H1 (cell line): Measurements from ENCODE around the gene PSG1. TPM values are rescaled to one million over a fixed set of nuclear protein-coding genes. Genes with fewer than 3 reads are reported as not detected.
"Not testable (repeated sequence)": the region's sequence is repeated elsewhere in the genome, so short reads cannot be mapped to it uniquely, and the experiment has no call there.

Experiments used
- CTCF ChIA-PET: fragments of 300-600 bp; sonication (Branson Sonifier 250); formaldehyde crosslinking; loops from one replicate; lab custom pipeline; 2021; ENCODE audit not compliant: partially characterized antibody; lab: Charles Lee
- POLR2A ChIA-PET: fragments of 300-600 bp; sonication (Branson Sonifier 250); formaldehyde crosslinking; loops from one replicate; lab custom pipeline; 2021; ENCODE audit warnings: inconsistent platforms; ENCODE audit not compliant: partially characterized antibody; lab: Charles Lee
- DNase-seq, 2 experiments: peaks; one replicate each; pipeline versions ENCODE4 v3.0.0 to v3.0.0-alpha.2; 2010 to 2022; ENCODE audit warnings: low spot score in 2 of 2, low read depth in 1 of 2, mixed read lengths in 1 of 2
- FAIRE-seq: peaks from 2 replicates; lab custom pipeline; 2011; peaks lifted over from hg19 to GRCh38; lab: Jason Lieb, UNC
- H2AFZ ChIP-seq: 2 replicates; pipeline ENCODE4 v1.8.1; 2012; ENCODE audit warnings: low read length, inconsistent platforms
- H2AK5ac ChIP-seq: 2 replicates; pipeline ENCODE4 v1.6.1; 2013; ENCODE audit warnings: low read depth, low read length
- H2BK120ac ChIP-seq: replicated peaks from 2 replicates; pipeline ENCODE3; 2013; ENCODE audit warnings: low read depth, low read length, inconsistent platforms
- H2BK12ac ChIP-seq: 2 replicates; pipeline ENCODE4 v1.6.1; 2013; ENCODE audit warnings: low read depth, low read length
- H2BK15ac ChIP-seq: 2 replicates; pipeline ENCODE4 v1.6.1; 2013; ENCODE audit warnings: low read length
- H2BK20ac ChIP-seq: 2 replicates; pipeline ENCODE4 v1.6.1; 2013; ENCODE audit warnings: low read length
- H2BK5ac ChIP-seq: 2 replicates; pipeline ENCODE4 v1.6.1; 2013; ENCODE audit warnings: low read depth, low read length
- H3K14ac ChIP-seq: 2 replicates; pipeline ENCODE4 v1.6.1; 2013; ENCODE audit warnings: inconsistent platforms; ENCODE audit not compliant: insufficient read length
- H3K18ac ChIP-seq: 2 replicates; pipeline ENCODE4 v1.6.1; 2013; ENCODE audit warnings: low read length; ENCODE audit errors: extremely low read depth
- H3K23ac ChIP-seq: 2 replicates; pipeline ENCODE4 v1.6.1; 2013; ENCODE audit warnings: inconsistent platforms; ENCODE audit not compliant: insufficient read length
- H3K23me2 ChIP-seq: 2 replicates; pipeline ENCODE4 v1.6.1; 2013; ENCODE audit warnings: low read depth, low read length
- H3K27ac ChIP-seq: 2 replicates; pipeline ENCODE4 v1.6.1; 2011; ENCODE audit warnings: low read depth, low read length, inconsistent platforms
- H3K27me3 ChIP-seq, 4 experiments: replicated peaks in 1 of 4; 1 replicate in 1 of 4; 2 replicates in 3 of 4; pipeline versions ENCODE4 v1.6.1 to v1.8.1; 2011 to 2013; ENCODE audit warnings: low read length in 3 of 4, mild to moderate bottlenecking in 3 of 4, inconsistent platforms in 2 of 4, mixed read lengths in 2 of 4, moderate library complexity in 1 of 4; ENCODE audit not compliant: control insufficient read depth in 3 of 4, insufficient read depth in 3 of 4; ENCODE audit errors: extremely low read depth in 1 of 4
- H3K36me3 ChIP-seq, 4 experiments: 2 replicates each; pipeline versions ENCODE4 v1.6.1 to v1.8.1; 2011 to 2013; ENCODE audit warnings: mild to moderate bottlenecking in 4 of 4, low read length in 3 of 4, moderate library complexity in 2 of 4, control low read depth in 1 of 4, inconsistent platforms in 1 of 4; ENCODE audit not compliant: insufficient read depth in 4 of 4, control insufficient read depth in 2 of 4
- H3K4ac ChIP-seq: replicated peaks from 2 replicates; pipeline ENCODE3; 2013; ENCODE audit warnings: low read length, low read depth, mixed read lengths, inconsistent platforms; ENCODE audit not compliant: insufficient read length
- H3K4me1 ChIP-seq, 4 experiments: replicated peaks in 1 of 4; 1 replicate in 1 of 4; 2 replicates in 3 of 4; pipeline versions ENCODE4 v1.6.1 to v1.8.1; 2011 to 2013; ENCODE audit warnings: low read length in 3 of 4, inconsistent platforms in 2 of 4, mixed read lengths in 1 of 4; ENCODE audit not compliant: insufficient read depth in 4 of 4, control insufficient read depth in 3 of 4
- H3K4me2 ChIP-seq, 2 experiments: 2 replicates each; pipeline versions ENCODE4 v1.6.1 to v1.8.1; 2011 to 2013; ENCODE audit warnings: low read depth in 2 of 2, low read length in 2 of 2, control low read depth in 1 of 2, inconsistent platforms in 1 of 2, mild to moderate bottlenecking in 1 of 2; ENCODE audit not compliant: insufficient read depth in 1 of 2
- H3K4me3 ChIP-seq, 4 experiments: fragments of 200-600, 300-600 bp in 1 of 4; sonication (generic), shearing (Covaris generic), sonication (Bioruptor Twin) in 1 of 4; 2 replicates each; pipeline versions ENCODE4 v1.5.1 to v1.8.1; 2011 to 2016; ENCODE audit warnings: low read length in 4 of 4, low read depth in 3 of 4, control low read depth in 2 of 4, inconsistent platforms in 2 of 4, mild to moderate bottlenecking in 2 of 4, mixed read lengths in 1 of 4, moderate library complexity in 1 of 4; ENCODE audit not compliant: insufficient read depth in 2 of 4; ENCODE audit errors: extremely low read depth in 1 of 4
- H3K56ac ChIP-seq: replicated peaks from 2 replicates; pipeline ENCODE3; 2013; ENCODE audit warnings: low read depth, mild to moderate bottlenecking, mixed read lengths, low read length, inconsistent platforms; ENCODE audit not compliant: insufficient read length
- H3K79me1 ChIP-seq: 2 replicates; pipeline ENCODE4 v1.6.1; 2013; ENCODE audit warnings: low read depth, low read length, control low read depth
- H3K79me2 ChIP-seq, 2 experiments: 2 replicates each; pipeline versions ENCODE4 v1.6.1 to v1.8.1; 2012 to 2013; ENCODE audit warnings: low read length in 2 of 2, mild to moderate bottlenecking in 2 of 2, inconsistent platforms in 1 of 2; ENCODE audit not compliant: insufficient read depth in 2 of 2, control insufficient read depth in 1 of 2
- H3K9ac ChIP-seq, 4 experiments: replicated peaks in 1 of 4; 1 replicate in 1 of 4; 2 replicates in 3 of 4; pipeline versions ENCODE4 v1.6.1 to v1.8.1; 2011 to 2013; ENCODE audit warnings: low read depth in 3 of 4, low read length in 3 of 4, control low read depth in 2 of 4, mild to moderate bottlenecking in 2 of 4, moderate library complexity in 2 of 4, inconsistent platforms in 1 of 4; ENCODE audit errors: extremely low read depth in 1 of 4
- H3K9me3 ChIP-seq, 2 experiments: 2 replicates each; pipeline versions ENCODE4 v1.6.1 to v1.8.1; 2012 to 2013; ENCODE audit warnings: mild to moderate bottlenecking in 2 of 2, moderate library complexity in 2 of 2, control low read depth in 1 of 2, inconsistent platforms in 1 of 2, low read depth in 1 of 2, low read length in 1 of 2, mixed read lengths in 1 of 2; ENCODE audit not compliant: insufficient read depth in 2 of 2
- H4K20me1 ChIP-seq, 2 experiments: replicated peaks in 1 of 2; 2 replicates each; pipeline versions ENCODE3 to v1.8.1; 2011 to 2013; ENCODE audit warnings: inconsistent platforms in 2 of 2, low read length in 2 of 2, mild to moderate bottlenecking in 1 of 2; ENCODE audit not compliant: insufficient read depth in 2 of 2, control insufficient read depth in 1 of 2
- H4K5ac ChIP-seq: 2 replicates; pipeline ENCODE4 v1.6.1; 2013; ENCODE audit warnings: low read length, low read depth, mixed read lengths, inconsistent platforms; ENCODE audit not compliant: insufficient read length
- H4K8ac ChIP-seq: 2 replicates; pipeline ENCODE4 v1.8.0; 2013; ENCODE audit warnings: mild to moderate bottlenecking, moderate library complexity, low read length, inconsistent platforms; ENCODE audit not compliant: insufficient read depth; ENCODE audit errors: extremely low read depth
- H4K91ac ChIP-seq: replicated peaks from 2 replicates; pipeline ENCODE3; 2013; ENCODE audit warnings: low read length, mixed read lengths, inconsistent platforms; ENCODE audit not compliant: insufficient read length
- WGBS, 2 experiments: shearing (Covaris generic) in 1 of 2; methylation state at CpG; one replicate each; pipeline versions ENCODE4 v1.1.6 to v1.1.7; 2013 to 2015; ENCODE audit warnings: low lambda C conversion rate in 2 of 2, mixed read lengths in 2 of 2, inconsistent platforms in 1 of 2, low coverage in 1 of 2, missing lambda C conversion rate in 1 of 2; ENCODE audit not compliant: insufficient replicate concordance in 2 of 2, insufficient coverage in 1 of 2, insufficient read length in 1 of 2; ENCODE audit errors: extremely low coverage in 1 of 2, missing lambda C conversion rate in 1 of 2; 5-methylcytosine and 5-hydroxymethylcytosine counted together
- polyA plus RNA-seq, 7 experiments: library from polyadenylated mRNA; depleted of rRNA in 3 of 7; stranded (reverse) in 5 of 7; unstranded in 2 of 7; fragments of >200 nt in 5 of 7; fragments of 200-250 nt in 2 of 7; gene quantifications; 1 replicate in 5 of 7; 2 replicates in 1 of 7; 4 replicates in 1 of 7; pipeline versions ENCODE4 v1.2.1 to v1.2.3, GENCODE V29; 2011 to 2013; ENCODE audit warnings: missing spikeins in 2 of 7, mixed read lengths in 2 of 7
- total RNA-seq: library from RNA; stranded (reverse); fragmentation: NEBNext Ultra II Directional; extraction: Animal tissue kit (Norgen Biotek cat#: 25700); gene quantifications from 2 replicates; pipeline ENCODE4 v1.2.1, GENCODE V29; 2021

The PSG1 gene
- total and polyA plus RNA-seq, 2 of the 8 experiments (the other 6 are each of a cell fraction or from before 2014, with no cell fraction given) = not detected

DNA sequence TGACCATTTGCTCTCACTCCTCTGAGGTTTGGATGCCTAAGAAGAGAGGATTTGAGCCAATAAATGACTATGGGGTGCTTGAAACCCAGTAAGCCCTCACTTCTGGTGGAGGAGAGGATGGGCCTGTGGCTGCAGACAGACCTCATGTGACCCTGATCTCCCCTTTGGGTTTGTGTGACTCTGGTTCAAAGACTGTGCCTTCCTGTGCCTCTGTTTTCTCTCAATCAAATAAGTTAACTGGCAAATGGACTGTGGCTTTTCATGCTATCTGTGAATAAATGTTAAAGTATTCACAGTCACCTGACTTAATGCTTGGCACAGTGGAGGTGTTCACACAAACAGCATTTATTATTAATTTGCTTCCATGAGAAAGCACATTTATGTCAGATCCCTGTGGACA, 26.7 kb downstream of the PSG1 start:
- H3K4me2 ChIP-seq, H3K56ac ChIP-seq, H4K91ac ChIP-seq, H3K4me1 ChIP-seq, H3K36me3 ChIP-seq, H3K23me2 ChIP-seq, H2BK5ac ChIP-seq, H2BK15ac ChIP-seq, H3K27me3 ChIP-seq, H3K27ac ChIP-seq, H4K20me1 ChIP-seq, H4K8ac ChIP-seq, H3K4ac ChIP-seq, FAIRE-seq, H3K18ac ChIP-seq, H2BK20ac ChIP-seq, H3K9ac ChIP-seq, H3K79me2 ChIP-seq, CTCF ChIA-PET, H2AFZ ChIP-seq, H4K5ac ChIP-seq, H2AK5ac ChIP-seq, H3K4me3 ChIP-seq, H3K79me1 ChIP-seq, H2BK120ac ChIP-seq, H2BK12ac ChIP-seq, DNase-seq, H3K23ac ChIP-seq, POLR2A ChIA-PET, H3K14ac ChIP-seq: not testable (repeated sequence)
- peaks cover 30 to 74% of the 10 kb centered on the region in 2 experiments; a peak in 3 of 4 replicates for H3K9me3 ChIP-seq

DNA sequence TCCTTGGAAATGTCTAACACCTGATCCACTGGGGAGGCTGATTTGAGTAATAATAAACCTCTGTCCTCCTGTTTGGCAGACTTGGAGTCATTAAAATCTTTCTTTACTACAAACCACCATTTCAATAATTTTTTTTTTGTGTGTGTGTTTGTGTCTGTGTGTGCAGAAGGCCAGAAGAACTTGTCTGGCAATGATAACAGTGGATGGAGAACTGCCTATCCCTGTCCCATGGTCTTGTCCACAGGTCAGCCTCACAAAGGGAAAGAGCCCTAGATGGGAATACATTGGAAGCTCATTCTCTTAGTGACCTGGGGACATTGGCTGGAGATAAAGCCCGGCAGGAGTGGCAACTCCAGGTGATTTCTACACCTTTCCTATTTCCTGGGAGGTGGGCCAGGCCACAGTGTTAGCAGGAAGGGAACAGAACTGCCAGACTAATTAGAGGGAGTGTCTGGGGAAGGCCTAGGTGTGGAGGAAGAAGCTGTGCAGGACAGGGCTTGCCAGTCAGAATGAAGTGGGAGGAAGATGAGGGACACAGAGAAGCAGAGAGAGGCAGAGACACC, 27.7 kb downstream of the PSG1 start:
- peaks cover 31 to 72% of the 10 kb centered on the region in 2 experiments; a peak in 3 of 4 replicates for H3K9me3 ChIP-seq
- H2BK12ac ChIP-seq, H2AK5ac ChIP-seq, H3K27me3 ChIP-seq, H4K91ac ChIP-seq, CTCF ChIA-PET, H3K18ac ChIP-seq, FAIRE-seq, H3K27ac ChIP-seq, H3K23ac ChIP-seq, H3K4me3 ChIP-seq, H2BK20ac ChIP-seq, H3K4ac ChIP-seq, H2BK15ac ChIP-seq, H2AFZ ChIP-seq, H3K4me1 ChIP-seq, H3K23me2 ChIP-seq, H3K4me2 ChIP-seq, H3K36me3 ChIP-seq, H3K56ac ChIP-seq, H3K79me1 ChIP-seq, DNase-seq, H2BK120ac ChIP-seq, H4K5ac ChIP-seq, H2BK5ac ChIP-seq, H3K9ac ChIP-seq, H3K79me2 ChIP-seq, POLR2A ChIA-PET, H3K14ac ChIP-seq, H4K20me1 ChIP-seq, H4K8ac ChIP-seq: not testable (repeated sequence)
- 67% methylated on average over 1 of the region's 1 CpG; no CpG with 5 or more reads in 1 of the 2 experiments for WGBS, 2 experiments
